ENCODE results near the gene MTRF1L.
A peak's percentile ranks its signal among the peaks of the same experiment; 100 is the strongest.

DNA sequence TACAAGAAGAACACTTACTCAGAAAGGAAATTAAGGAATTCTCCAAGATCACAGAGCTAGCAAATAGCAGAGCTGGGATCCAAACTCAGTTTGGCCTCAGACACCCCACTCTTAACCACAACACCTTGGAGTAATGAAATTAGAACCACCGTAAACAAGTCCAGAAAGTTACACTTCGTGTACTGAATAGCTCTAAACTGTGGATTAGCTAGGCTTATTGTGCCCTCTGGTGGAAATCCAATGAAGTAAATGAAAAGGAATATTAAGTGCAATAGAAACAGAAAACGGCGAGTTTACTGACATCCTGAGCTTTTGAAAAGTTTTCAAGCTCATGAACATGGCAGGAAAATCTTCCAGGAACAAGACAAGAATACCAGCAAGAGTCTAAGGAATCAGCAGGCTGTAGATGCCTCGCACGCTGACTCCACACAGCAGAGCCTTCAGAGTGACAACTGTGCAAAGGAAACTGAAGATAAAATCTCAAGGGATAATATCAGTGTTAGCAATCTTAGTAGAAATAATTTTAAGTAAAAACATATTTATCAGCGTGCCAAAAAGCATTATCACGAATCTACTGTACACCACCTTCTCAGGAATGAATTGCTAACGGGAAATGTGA, 54.2 kb downstream of the MTRF1L start:
- peak; percentile 52 to 72 (median 69) for TF ChIP-seq CTCF (IDR thresholded peaks at IDR 0.05 in 4 of 5, conservative IDR thresholded peaks at IDR 0.05 in 1 of 5)
- no peak for TF ChIP-seq POLR2A (IDR thresholded peaks at IDR 0.05)
